ENCODE results near the gene LAPTM5.

Gene LAPTM5

GRCh38 chr1:30687886-30688285, 69.7 kb downstream of the LAPTM5 start:
- in situ Hi-C loops (cut with MboI; ENCODE audit: low sequenced_read_pairs), result no loop called here

- in situ Hi-C loops (cut with MboI; ENCODE audit: low sequenced_read_pairs), result no loop called here
These were observed 71.2 kb downstream of the LAPTM5 start for GRCh38 chr1:30686236-30686935.

- in situ Hi-C loops (cut with MboI; ENCODE audit: low sequenced_read_pairs), result no loop called here
These were observed 71.8 kb downstream of the LAPTM5 start for GRCh38 chr1:30685796-30686165.

- in situ Hi-C loops (cut with MboI; ENCODE audit: low sequenced_read_pairs), result no loop called here
These were observed 72.4 kb downstream of the LAPTM5 start for GRCh38 chr1:30684881-30685795.

GRCh38 chr1:30684259-30684658, 73.3 kb downstream of the LAPTM5 start:
- in situ Hi-C loops (cut with MboI; ENCODE audit: low sequenced_read_pairs), result no loop called here

- in situ Hi-C loops (cut with MboI; ENCODE audit: low sequenced_read_pairs), result no loop called here
These were observed 73.9 kb downstream of the LAPTM5 start for GRCh38 chr1:30683699-30684098.

All from HL-60/S4 treated with phorbol 12-myristate 13-acetate at 8.2 ng/mL for 4 days and 3 days (cell line).